H1 (cell line): ENCODE data around the gene PRR7. TPM values are rescaled to one million over a fixed set of nuclear protein-coding genes. Genes with fewer than 3 reads are reported as not detected.

ENCODE experiments used
- BACH1 ChIP-seq: IDR thresholded peaks from 2 replicates; pipeline ENCODE4 v1.6.1; 2012; ENCODE audit warnings: low read length, improper control_type of control experiment
- BRCA1 ChIP-seq: IDR thresholded peaks from 2 replicates; pipeline ENCODE4 v1.6.1; 2012; ENCODE audit warnings: low read depth, low read length, improper control_type of control experiment
- CHD7 ChIP-seq: fragments of 300-600 bp; sonication (generic); IDR thresholded peaks from 2 replicates; pipeline ENCODE4 v1.7.1; 2012; ENCODE audit warnings: low read length, moderate library complexity, mild to moderate bottlenecking, inconsistent platforms; ENCODE audit not compliant: insufficient replicate concordance
- GTF2F1 ChIP-seq: IDR thresholded peaks from 2 replicates; pipeline ENCODE4 v1.6.1; 2012; ENCODE audit warnings: low read depth, low read length, improper control_type of control experiment, borderline replicate concordance
- HDAC6 ChIP-seq: IDR thresholded peaks from one replicate; pipeline ENCODE4 v1.7.1; 2012; ENCODE audit warnings: low read depth, mild to moderate bottlenecking, inconsistent platforms, low read length, moderate library complexity
- JUND ChIP-seq: IDR thresholded peaks from 2 replicates; pipeline ENCODE4 v1.6.1; 2011; ENCODE audit warnings: mild to moderate bottlenecking, improper control_type of control experiment, low read length
- KDM1A ChIP-seq: fragments of 200-600, 300-600 bp; sonication (generic); IDR thresholded peaks from 2 replicates; pipeline ENCODE4 v1.7.1; 2016; ENCODE audit warnings: mild to moderate bottlenecking, low read length, borderline replicate concordance
- SAP30 ChIP-seq: fragments of 300-600 bp; sonication (generic); IDR thresholded peaks from 2 replicates; pipeline ENCODE4 v1.7.1; 2012; ENCODE audit warnings: low read length, moderate library complexity, mild to moderate bottlenecking, inconsistent platforms; ENCODE audit not compliant: insufficient read depth, insufficient replicate concordance
- SP4 ChIP-seq: IDR thresholded peaks from 2 replicates; pipeline ENCODE4 v1.6.1; 2012; ENCODE audit warnings: low read length, inconsistent platforms
- TCF12 ChIP-seq: IDR thresholded peaks from 2 replicates; pipeline ENCODE4 v1.6.1; 2011; ENCODE audit warnings: low read depth, mild to moderate bottlenecking, low read length
- YY1 ChIP-seq: IDR thresholded peaks from 2 replicates; pipeline ENCODE4 v1.6.1; 2011; ENCODE audit warnings: low read depth, mild to moderate bottlenecking, low read length
- ZNF274 ChIP-seq: IDR thresholded peaks from 2 replicates; pipeline ENCODE4 v1.7.0; 2012; ENCODE audit warnings: low read length, borderline replicate concordance; ENCODE audit errors: extremely low read depth
- polyA plus RNA-seq, 7 experiments: library from polyadenylated mRNA; depleted of rRNA in 3 of 7; stranded (reverse) in 5 of 7; unstranded in 2 of 7; fragments of >200 nt in 5 of 7; fragments of 200-250 nt in 2 of 7; gene quantifications; 1 replicate in 5 of 7; 2 replicates in 1 of 7; 4 replicates in 1 of 7; pipeline versions ENCODE4 v1.2.1 to v1.2.3, GENCODE V29; 2011 to 2013; ENCODE audit warnings: missing spikeins in 2 of 7, mixed read lengths in 2 of 7
- total RNA-seq: library from RNA; stranded (reverse); fragmentation: NEBNext Ultra II Directional; extraction: Animal tissue kit (Norgen Biotek cat#: 25700); gene quantifications from 2 replicates; pipeline ENCODE4 v1.2.1, GENCODE V29; 2021

Gene PRR7
- total and polyA plus RNA-seq, 2 of the 8 experiments (the other 6 are each of a cell fraction or from before 2014, with no cell fraction given) = 8.0 to 11.8 TPM

GRCh38 chr5:177426566-177427210 is 19.9 kb upstream of the PRR7 start, which contains the start of gene GRK6 (continued):
- TF ChIP-seq HDAC6 = no peak
- TF ChIP-seq TCF12 = no peak
- no peak for TF ChIP-seq ZNF274
- TF ChIP-seq BACH1 = no peak
- TF ChIP-seq CHD7 = no peak
- TF ChIP-seq YY1 = no peak
- TF ChIP-seq JUND = no peak
- no peak for TF ChIP-seq BRCA1
- no peak for TF ChIP-seq GTF2F1
- no peak for TF ChIP-seq SP4
- no peak for TF ChIP-seq SAP30
- TF ChIP-seq KDM1A = no peak
